Body of pancreas (tissue), 4 donors: ENCODE results near the gene GJB5.

Source experiments
- POLR2A ChIP-seq, 3 donors: fragments of 450-650 bp; IDR thresholded peaks; one replicate each; pipeline ENCODE4 v1.6.1; 2016; ENCODE audit warnings: antibody characterized with exemption in 3 of 3, mild to moderate bottlenecking in 2 of 3
- TF ChIP-seq, protein P1 (sequence below), 7 experiments: fragments of 450-650 bp in 4 of 7; fragments of 200-600 bp in 3 of 7; sonication (generic) in 3 of 7; IDR thresholded peaks; one replicate each; pipeline ENCODE4 v1.5.1; 2016 to 2019; ENCODE audit warnings: antibody characterized with exemption in 7 of 7

DNA sequence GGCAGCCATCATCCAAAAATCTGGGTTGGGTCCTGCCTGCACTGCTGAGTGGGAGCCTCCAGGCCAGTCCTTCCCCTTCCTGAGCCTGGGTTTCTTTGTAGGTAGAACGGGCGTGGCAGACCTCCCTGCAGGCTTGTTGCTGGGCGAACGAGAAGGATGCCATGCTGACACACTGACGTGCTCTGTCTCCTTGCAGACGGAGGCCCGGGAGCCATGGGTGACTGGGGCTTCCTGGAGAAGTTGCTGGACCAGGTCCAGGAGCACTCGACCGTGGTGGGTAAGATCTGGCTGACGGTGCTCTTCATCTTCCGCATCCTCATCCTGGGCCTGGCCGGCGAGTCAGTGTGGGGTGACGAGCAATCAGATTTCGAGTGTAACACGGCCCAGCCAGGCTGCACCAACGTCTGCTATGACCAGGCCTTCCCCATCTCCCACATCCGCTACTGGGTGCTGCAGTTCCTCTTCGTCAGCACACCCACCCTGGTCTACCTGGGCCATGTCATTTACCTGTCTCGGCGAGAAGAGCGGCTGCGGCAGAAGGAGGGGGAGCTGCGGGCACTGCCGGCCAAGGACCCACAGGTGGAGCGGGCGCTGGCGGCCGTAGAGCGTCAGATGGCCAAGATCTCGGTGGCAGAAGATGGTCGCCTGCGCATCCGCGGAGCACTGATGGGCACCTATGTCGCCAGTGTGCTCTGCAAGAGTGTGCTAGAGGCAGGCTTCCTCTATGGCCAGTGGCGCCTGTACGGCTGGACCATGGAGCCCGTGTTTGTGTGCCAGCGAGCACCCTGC, 39.3 kb downstream of the GJB5 start:
- TF ChIP-seq POLR2A (IDR thresholded peaks at IDR 0.05): no peak
- TF ChIP-seq, protein P1, sequence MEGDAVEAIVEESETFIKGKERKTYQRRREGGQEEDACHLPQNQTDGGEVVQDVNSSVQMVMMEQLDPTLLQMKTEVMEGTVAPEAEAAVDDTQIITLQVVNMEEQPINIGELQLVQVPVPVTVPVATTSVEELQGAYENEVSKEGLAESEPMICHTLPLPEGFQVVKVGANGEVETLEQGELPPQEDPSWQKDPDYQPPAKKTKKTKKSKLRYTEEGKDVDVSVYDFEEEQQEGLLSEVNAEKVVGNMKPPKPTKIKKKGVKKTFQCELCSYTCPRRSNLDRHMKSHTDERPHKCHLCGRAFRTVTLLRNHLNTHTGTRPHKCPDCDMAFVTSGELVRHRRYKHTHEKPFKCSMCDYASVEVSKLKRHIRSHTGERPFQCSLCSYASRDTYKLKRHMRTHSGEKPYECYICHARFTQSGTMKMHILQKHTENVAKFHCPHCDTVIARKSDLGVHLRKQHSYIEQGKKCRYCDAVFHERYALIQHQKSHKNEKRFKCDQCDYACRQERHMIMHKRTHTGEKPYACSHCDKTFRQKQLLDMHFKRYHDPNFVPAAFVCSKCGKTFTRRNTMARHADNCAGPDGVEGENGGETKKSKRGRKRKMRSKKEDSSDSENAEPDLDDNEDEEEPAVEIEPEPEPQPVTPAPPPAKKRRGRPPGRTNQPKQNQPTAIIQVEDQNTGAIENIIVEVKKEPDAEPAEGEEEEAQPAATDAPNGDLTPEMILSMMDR (IDR thresholded peaks at IDR 0.05): no peak
